ENCODE results near the gene IL17B. TPM values are rescaled to one million over a fixed set of nuclear protein-coding genes. Genes with fewer than 3 reads are reported as not detected.

Gene IL17B
- total RNA-seq, 1 donor from 2014 or later = 2.7 TPM

GRCh38 chr5:149358294-149358651 lies 20.8 kb downstream of the IL17B start:
- intact Hi-C loops (cut with DNase I) = no loop called here
- H3K4me1 ChIP-seq = peaks cover 11% of the 10 kb centered on the region
- H3K27ac ChIP-seq = peak overlapping the region; percentile 71
- no peaks in the 10 kb centered on the region for H3K9me3 ChIP-seq
- no peaks in the 10 kb centered on the region for H3K27me3 ChIP-seq
- H3K4me3 ChIP-seq = peak overlapping the region; percentile 66 to 71
- peaks cover 0 to 17% of the 10 kb centered on the region in 2 donors for H3K36me3 ChIP-seq
- no peak for TF ChIP-seq POLR2A (IDR thresholded peaks at IDR 0.05)
- TF ChIP-seq CTCF (IDR thresholded peaks at IDR 0.05) = no peak
- no peak for TF ChIP-seq POLR2AphosphoS5 (IDR thresholded peaks at IDR 0.05; ENCODE audit: insufficient read depth in 1 of 2, low read depth in 1 of 2)
- DNase-seq (ENCODE audit: extremely low spot score in 2 of 2) = no peak

- Histone ChIP-seq H3K36me3 (peaks cover 0 to 24% of the 10 kb centered on the region in 2 donors), H3K27me3 (no peaks in the 10 kb centered on the region), H3K9me3 (no peaks in the 10 kb centered on the region), H3K27ac (peak within 1 kb of the TSS; percentile 71), H3K4me1 (peaks cover 11% of the 10 kb centered on the region), H3K4me3 (peak within 1 kb of the TSS; percentile 66 to 71)
- no peak for DNase-seq (ENCODE audit: extremely low spot score in 2 of 2)
- intact Hi-C loops (cut with DNase I) = no loop called here
- peak in 1 of 2 donors; percentile 30 for TF ChIP-seq POLR2A (IDR thresholded peaks at IDR 0.05)
- TF ChIP-seq CTCF (IDR thresholded peaks at IDR 0.05) = no peak
- peak; percentile 53 to 74 for TF ChIP-seq POLR2AphosphoS5 (IDR thresholded peaks at IDR 0.05; ENCODE audit: insufficient read depth in 1 of 2, low read depth in 1 of 2)
These were observed 21.5 kb downstream of the IL17B start, which contains the start of gene PCYOX1L for GRCh38 chr5:149357370-149358293. Gene PCYOX1L, plus strand, starts transcription at chr5:149358046. Its CDS starts 23 bp downstream, at chr5:149358069.

- H3K4me1 ChIP-seq = peaks cover 11% of the 10 kb centered on the region
- DNase-seq (ENCODE audit: extremely low spot score in 2 of 2) = no peak
- peaks cover 0 to 35% of the 10 kb centered on the region in 2 donors for H3K36me3 ChIP-seq
- no peak overlapping the region for H3K27ac ChIP-seq
- H3K9me3 ChIP-seq = no peaks in the 10 kb centered on the region
- H3K4me3 ChIP-seq = no peak overlapping the region
- no peak for TF ChIP-seq POLR2A (IDR thresholded peaks at IDR 0.05)
- no peak for TF ChIP-seq POLR2AphosphoS5 (IDR thresholded peaks at IDR 0.05; ENCODE audit: insufficient read depth in 1 of 2, low read depth in 1 of 2)
- no peak for TF ChIP-seq CTCF (IDR thresholded peaks at IDR 0.05)
- intact Hi-C loops (cut with DNase I) = no loop called here
- H3K27me3 ChIP-seq = no peaks in the 10 kb centered on the region
These were observed 22.7 kb downstream of the IL17B start for GRCh38 chr5:149356391-149356790.

- intact Hi-C loops (cut with DNase I) = no loop called here
These were observed 23.4 kb downstream of the IL17B start for GRCh38 chr5:149355688-149356087.

More at GRCh38 chr5:149355688-149356087, 23.4 kb downstream of the IL17B start:
- Histone ChIP-seq H3K27ac (no peak overlapping the region), H3K4me3 (no peak overlapping the region), H3K9me3 (no peaks in the 10 kb centered on the region), H3K27me3 (no peaks in the 10 kb centered on the region), H3K36me3 (peaks cover 0 to 41% of the 10 kb centered on the region in 2 donors), H3K4me1 (peaks cover 11% of the 10 kb centered on the region)
- TF ChIP-seq CTCF (IDR thresholded peaks at IDR 0.05) = no peak
- TF ChIP-seq POLR2AphosphoS5 (IDR thresholded peaks at IDR 0.05; ENCODE audit: insufficient read depth in 1 of 2, low read depth in 1 of 2) = no peak
- no peak for TF ChIP-seq POLR2A (IDR thresholded peaks at IDR 0.05)
- no peak for DNase-seq (ENCODE audit: extremely low spot score in 2 of 2)
